GM12864 (cell line): Measurements from ENCODE around the gene CUL9.
A peak's percentile ranks its signal among the peaks of the same experiment; 100 is the strongest.
"Not testable (repeated sequence)": the region's sequence is repeated elsewhere in the genome, so short reads cannot be mapped to it uniquely, and the experiment has no call there.

Source experiments
- DNase-seq: peaks from one replicate; pipeline ENCODE4 v3.0.0-alpha.2; 2011; ENCODE audit warnings: low read depth
- H3K4me3 ChIP-seq: 2 replicates; pipeline ENCODE4 v1.5.1; 2011; ENCODE audit warnings: mild to moderate bottlenecking, low read depth, low read length, control low read depth
- CTCF ChIP-seq: IDR thresholded peaks from 2 replicates; pipeline ENCODE4 v1.5.1; 2011; ENCODE audit warnings: low read depth, mild to moderate bottlenecking, moderate library complexity, low read length, control low read depth, inconsistent platforms; ENCODE audit errors: missing control alignments

The CUL9 gene

DNA sequence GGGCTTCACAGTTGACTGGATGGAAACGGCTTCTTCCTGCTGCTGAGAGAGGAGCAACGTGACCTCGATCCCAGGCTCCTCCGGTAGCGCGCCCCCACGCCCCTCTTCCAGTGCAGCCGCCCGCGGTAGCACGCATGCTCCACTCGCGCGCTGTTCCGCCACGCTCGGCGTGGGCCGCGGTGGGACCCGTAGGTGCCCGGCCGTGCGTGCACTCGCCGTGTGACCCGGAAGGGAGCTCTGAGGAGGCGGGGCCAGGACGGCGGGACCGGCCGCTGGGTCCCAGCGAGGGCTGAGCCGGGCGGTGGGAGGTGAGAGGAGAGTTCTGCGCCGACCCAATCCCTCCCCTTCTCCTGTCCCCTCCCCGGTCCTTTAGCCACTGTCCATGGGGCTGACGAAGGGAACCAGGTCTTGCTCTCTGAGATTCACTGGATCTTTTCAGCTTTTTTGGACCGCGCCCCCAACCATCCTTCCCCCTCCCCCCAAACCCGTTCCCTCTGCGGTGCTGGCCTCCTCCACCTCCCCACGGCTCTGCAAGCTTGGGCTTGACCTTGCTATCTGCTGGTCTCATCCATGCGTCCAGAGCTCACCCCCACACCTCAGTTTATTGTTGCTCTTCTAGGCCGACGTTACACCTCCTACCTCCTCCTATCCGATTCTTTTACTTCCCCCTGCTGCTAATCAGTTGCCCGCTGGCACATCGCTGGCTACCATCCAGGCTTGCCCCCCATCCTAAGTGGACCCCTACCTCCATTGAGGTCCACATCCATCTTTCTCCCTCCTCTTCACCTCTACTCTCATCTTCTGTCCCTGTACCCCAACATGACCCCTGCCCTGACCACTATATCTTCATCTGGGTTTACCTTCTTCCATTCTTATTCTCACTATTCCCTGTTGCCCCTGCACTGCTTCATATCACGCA is at the start of gene CUL9:
Gene CUL9 (plus strand): TSS at position 255 of the 919 bp plus-strand sequence. CDS start 2,115 bp downstream, outside the sequence.
- TF ChIP-seq CTCF = no peak
- peak; percentile 38 for DNase-seq
- H3K4me3 ChIP-seq = peak within 1 kb of the TSS; percentile 63

GRCh38 chr6:43138267-43138666 is 43.7 kb upstream of the CUL9 start:
- TF ChIP-seq CTCF = no peak
- no peak overlapping the region for H3K4me3 ChIP-seq
- DNase-seq = no peak

DNA sequence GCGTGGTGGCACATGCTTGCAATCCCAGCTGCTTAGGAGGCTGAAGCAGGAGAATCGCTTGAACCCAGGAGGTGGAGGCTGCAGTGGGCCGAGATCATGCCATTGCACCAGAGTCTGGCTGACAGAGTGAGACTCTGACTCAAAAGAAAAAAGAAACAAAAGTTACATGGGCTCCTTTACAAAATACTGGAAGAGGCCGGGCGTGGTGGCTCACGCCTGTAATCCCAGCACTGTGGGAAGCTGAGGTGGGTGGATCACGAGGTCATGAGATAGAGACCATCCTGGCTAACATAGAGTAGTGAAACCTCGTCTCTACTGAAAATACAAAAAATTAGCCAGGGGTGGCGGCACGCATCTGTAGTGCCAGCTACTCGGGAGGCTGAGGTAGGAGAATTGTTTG is 42.0 kb upstream of the CUL9 start:
- DNase-seq, H3K4me3 ChIP-seq: not testable (repeated sequence)

GRCh38 chr6:43141644-43142043 is 40.4 kb upstream of the CUL9 start:
- no peak overlapping the region for H3K4me3 ChIP-seq
- no peak for DNase-seq
- TF ChIP-seq CTCF = no peak

DNA sequence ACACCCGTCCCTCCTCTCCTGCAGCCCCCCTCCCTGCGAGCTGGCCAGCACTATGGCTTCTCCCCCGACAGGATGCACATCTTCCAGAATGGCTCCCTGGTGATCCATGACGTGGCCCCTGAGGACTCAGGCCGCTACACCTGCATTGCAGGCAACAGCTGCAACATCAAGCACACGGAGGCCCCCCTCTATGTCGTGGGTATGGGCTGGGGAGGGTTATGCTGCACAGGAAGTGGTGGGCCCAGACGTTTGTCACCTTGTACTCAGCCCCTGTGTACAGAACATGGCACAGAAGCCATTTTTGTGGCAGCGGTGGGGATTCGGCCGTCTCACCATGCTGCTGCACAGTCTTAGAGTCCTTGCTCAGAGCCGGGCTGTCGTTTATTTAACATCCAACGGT is 39.9 kb upstream of the CUL9 start:
- no peak for TF ChIP-seq CTCF
- no peak for DNase-seq
- H3K4me3 ChIP-seq = no peak overlapping the region

DNA sequence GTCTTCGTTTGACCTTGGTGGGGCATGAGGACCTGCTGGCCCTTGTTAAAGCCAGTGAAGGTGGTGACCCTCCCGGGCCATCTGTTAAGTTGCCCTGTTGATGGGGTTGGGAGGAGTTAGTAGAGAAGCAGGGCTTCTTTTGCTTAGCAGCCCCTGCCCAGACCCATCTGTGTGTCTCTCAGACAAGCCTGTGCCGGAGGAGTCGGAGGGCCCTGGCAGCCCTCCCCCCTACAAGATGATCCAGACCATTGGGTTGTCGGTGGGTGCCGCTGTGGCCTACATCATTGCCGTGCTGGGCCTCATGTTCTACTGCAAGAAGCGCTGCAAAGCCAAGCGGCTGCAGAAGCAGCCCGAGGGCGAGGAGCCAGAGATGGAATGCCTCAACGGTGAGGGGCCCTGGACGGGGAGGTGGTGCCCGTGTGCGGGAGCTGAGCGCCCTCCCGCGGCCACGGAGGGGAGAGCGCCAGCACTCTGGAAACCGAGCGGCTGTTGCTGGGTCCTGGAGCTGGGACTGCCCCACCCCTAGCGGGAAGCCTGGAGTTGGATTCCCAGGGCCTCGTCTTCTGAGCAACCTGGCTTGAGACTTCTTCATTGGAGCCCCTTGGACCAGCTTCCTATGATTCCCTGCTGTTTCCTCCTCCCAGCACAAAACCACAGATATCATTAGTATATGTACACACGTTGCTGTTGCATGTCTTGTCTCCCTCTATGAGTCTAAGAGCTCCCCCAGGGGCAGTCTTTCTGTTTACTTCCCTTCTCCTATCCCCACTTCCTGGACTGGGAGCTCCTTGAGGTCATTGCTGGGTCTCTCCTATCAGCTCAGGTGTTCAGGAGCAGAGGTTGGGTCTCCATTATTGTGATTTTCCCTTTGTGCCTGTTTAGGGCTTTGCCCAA is 38.5 kb upstream of the CUL9 start:
- H3K4me3 ChIP-seq = no peak overlapping the region
- no peak for DNase-seq
- peak; percentile 92 for TF ChIP-seq CTCF

DNA sequence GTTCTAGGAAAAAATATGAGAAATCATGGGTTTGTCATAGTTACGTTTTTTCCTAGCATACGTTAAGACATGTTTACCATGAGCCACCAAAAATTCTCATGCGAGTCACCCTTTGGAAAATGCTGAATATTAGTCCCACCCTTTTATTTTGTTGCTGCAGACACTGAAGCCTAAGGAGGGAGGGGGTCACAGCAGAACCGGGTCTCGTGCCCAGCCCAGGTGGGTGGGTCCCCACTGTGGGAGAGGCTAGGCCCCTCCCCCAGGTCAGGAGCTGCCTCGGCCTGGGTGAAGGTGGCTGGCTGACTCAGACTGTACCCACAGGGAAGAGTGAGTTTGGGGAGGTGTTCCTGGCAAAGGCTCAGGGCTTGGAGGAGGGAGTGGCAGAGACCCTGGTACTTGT is 37.1 kb upstream of the CUL9 start:
- TF ChIP-seq CTCF = no peak
- H3K4me3 ChIP-seq = no peak overlapping the region
- DNase-seq = no peak
